HG03378 (cell line): ENCODE results near the gene NPIPA5.
"Not testable (repeated sequence)": the region's sequence is repeated elsewhere in the genome, so short reads cannot be mapped to it uniquely, and the experiment has no call there.

ENCODE experiments used
- ATAC-seq: cut with Tn5 transposase; IDR thresholded peaks from one replicate; pipeline ENCODE4 v1.9.1; 2021; ENCODE audit warnings: mild to moderate bottlenecking, moderate library complexity; ENCODE audit not compliant: unreplicated experiment

NPIPA5 gene

DNA sequence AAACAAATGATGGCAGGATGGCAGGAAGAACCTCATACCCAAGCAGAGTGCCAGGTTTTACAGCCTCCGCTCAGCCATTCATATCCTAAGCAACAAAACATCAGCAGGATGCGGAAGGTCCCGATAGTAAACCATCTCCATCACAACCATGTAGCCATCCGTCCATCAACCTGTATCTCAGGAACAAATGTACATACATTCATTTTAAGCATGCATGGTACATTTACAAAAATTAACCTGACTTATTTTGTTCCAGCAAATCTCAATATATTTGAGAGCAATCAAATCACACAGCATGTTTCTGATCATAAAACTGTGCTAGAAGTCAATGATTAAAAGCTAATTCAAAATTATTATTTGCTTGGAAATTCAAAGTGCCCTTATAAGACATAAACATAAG is at the start of gene NPIPA5:
Gene NPIPA5, minus strand, starts transcription at position 101 of the 400 bp plus-strand sequence. Its CDS starts 0 bp downstream, at position 101.
- not testable (repeated sequence) for ATAC-seq

- ATAC-seq: no peak
Observed at GRCh38 chr16:15427648-15428239, 49.6 kb upstream of the NPIPA5 start.

GRCh38 chr16:15426796-15427195 is 48.7 kb upstream of the NPIPA5 start:
- no peak for ATAC-seq

DNA sequence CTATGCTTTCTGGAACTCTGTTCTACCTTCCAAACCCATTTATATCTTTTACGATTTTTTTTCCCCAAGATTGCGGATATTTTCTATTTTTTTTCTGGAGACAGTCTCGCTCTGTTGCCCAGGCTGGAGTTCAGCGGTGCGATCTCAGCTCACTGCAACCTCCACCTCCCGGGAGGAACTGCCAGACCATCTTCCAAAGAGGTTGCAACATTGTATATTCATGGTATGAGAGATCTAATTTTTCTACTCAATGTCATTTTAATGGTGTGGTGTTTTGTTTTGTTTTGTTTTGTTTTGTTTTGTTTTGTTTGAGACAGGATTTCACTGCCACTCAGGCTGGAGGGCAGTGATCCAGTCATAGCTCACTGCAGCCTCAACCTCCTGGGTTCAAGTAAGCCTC is 47.8 kb upstream of the NPIPA5 start:
- ATAC-seq: no peak

GRCh38 chr16:15422222-15422621 is 44.1 kb upstream of the NPIPA5 start:
- ATAC-seq: no peak

DNA sequence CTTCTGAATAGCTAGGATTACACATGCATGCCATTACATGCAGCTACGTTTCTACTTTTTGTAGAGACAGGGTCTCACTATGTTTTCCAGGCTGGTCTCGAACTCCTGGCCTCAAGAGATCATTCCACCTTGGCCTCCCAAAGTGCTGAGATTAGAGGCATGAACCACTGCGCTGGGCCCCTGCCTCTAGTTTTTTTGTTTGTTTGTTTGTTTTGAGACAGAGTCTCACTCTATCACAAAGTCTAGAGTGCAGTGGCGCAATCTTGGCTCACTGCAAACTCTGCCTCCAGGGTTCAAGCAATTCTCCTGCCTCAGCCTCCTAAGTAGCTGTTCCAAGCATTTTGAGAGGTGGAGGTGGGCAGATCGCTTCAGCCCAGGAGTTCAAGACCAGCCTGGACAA is 43.6 kb upstream of the NPIPA5 start:
- not testable (repeated sequence) for ATAC-seq

DNA sequence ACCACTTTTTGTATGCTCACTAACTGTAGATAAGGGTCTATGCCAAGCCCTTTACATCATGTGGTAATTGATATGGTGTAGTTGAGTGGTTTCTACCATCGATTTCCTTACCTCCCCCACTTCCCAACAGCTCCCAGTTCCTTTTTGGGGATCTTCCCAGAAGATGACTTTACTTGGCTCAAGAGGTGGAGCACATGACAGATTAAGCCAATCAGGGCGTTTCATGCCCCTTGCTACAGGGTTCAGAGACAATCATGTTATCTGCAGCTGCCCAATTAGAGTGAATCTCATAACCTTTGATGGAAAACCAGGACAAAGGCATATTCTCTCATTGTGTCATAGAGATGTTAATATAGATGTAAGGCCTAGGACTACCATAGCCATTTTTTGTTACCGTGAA is 40.1 kb upstream of the NPIPA5 start:
- no peak for ATAC-seq

DNA sequence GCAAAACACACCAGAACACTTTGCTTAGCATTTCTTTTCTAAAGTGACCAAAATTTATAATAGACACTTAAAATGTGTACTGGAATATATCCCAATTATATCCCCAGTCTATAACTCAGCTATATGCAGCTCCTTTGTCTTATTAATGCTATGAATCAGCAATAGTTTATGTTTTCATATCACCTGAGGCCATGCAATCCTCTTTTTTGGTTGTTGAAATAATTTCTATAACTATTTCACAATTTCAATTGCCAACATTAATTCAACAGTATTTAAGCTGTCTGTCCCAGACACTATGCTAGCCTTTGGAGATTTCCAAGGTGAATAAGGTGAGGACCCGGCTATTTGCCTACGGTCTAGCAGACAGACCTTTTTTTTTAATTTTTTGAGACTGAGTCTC is 39.1 kb upstream of the NPIPA5 start:
- no peak for ATAC-seq

DNA sequence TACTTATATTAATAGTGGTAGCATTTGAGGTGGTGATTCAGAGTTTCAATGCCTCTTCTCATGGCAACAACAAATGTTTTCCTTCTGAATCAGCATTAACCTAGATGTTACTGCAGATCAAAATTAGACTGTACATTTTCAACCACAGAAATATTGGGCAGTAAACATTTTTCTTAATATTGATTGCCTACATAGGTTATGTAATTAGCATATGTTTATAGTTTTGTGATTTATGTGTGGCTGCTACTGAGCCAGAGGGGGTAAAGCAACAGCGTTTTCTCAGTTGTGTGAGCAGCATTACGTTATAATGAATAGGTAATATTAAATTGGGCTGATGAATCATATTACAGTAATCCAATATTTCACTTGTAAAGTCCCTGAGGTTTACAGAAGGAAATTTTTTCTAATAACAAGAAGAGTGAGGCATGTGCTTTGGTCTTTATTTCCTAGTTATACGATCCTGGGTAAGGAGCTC is 37.5 kb upstream of the NPIPA5 start:
- no peak for ATAC-seq

- not testable (repeated sequence) for ATAC-seq
Observed at GRCh38 chr16:15409476-15409875, 31.4 kb upstream of the NPIPA5 start.

- ATAC-seq: not testable (repeated sequence)
Observed at GRCh38 chr16:15407756-15408155, 29.7 kb upstream of the NPIPA5 start.

DNA sequence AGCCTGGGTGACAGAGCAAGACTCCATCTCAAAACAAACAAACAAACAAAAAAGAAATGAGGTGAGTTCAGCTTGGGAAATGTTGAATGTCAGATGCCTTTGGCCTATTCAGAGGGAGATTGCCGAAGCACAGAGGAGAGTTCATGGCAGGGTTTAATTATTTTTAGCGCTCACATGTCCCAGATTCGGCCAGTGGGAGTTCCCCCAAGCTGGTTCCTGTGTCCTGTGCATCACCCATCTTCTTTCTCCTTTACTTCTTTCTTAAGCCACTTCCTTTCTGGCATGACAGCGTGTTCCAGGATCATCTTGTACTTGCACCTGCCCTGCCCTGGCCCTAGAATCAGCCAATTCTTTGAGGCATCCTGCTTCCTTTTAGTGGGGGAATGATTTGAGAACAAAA is 26.7 kb upstream of the NPIPA5 start:
- ATAC-seq: no peak

GRCh38 chr16:15404091-15404490 is 26.0 kb upstream of the NPIPA5 start:
- ATAC-seq: not testable (repeated sequence)

GRCh38 chr16:15403392-15403995 is 25.4 kb upstream of the NPIPA5 start:
- ATAC-seq: no peak

GRCh38 chr16:15401972-15402371 is 23.9 kb upstream of the NPIPA5 start:
- no peak for ATAC-seq

DNA sequence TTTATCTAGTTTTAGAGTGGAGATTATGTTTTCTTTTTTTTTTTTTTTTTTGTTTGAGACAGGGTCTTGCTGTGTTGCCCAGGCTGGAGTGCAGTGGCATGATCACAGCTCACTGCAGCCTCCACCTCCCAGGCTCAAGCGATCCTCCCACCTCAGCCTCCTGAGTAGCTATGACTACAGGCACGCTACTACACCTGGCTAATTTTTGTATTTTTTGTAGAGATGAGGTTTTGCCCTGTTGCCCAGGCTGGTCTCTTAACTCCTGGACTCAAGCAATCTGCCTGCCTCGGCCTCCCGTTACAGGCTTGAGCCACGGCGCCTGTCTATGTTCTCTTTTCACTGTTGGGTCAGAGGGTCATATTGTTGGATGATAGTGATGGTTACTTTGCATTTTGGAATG is 22.2 kb upstream of the NPIPA5 start:
- not testable (repeated sequence) for ATAC-seq

DNA sequence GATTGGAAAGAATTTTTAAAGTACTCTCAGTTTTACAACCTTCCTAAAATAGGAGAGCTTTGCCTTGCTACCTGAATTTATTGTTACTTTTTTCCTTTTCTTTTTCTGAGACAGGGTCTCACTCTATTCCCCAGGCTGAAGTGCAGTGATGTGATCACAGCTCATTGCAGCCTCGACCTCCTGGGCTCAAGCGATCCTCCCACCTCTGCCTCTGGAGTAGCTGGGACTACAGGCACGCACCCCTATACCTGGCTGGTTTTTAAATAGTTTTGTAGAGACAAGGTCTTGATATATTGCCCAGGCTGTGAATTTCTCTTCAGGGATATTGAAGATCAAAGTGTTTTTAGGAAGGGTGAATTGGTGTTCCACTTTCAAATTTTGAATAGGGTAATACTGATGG is 21.2 kb upstream of the NPIPA5 start:
- ATAC-seq: no peak

DNA sequence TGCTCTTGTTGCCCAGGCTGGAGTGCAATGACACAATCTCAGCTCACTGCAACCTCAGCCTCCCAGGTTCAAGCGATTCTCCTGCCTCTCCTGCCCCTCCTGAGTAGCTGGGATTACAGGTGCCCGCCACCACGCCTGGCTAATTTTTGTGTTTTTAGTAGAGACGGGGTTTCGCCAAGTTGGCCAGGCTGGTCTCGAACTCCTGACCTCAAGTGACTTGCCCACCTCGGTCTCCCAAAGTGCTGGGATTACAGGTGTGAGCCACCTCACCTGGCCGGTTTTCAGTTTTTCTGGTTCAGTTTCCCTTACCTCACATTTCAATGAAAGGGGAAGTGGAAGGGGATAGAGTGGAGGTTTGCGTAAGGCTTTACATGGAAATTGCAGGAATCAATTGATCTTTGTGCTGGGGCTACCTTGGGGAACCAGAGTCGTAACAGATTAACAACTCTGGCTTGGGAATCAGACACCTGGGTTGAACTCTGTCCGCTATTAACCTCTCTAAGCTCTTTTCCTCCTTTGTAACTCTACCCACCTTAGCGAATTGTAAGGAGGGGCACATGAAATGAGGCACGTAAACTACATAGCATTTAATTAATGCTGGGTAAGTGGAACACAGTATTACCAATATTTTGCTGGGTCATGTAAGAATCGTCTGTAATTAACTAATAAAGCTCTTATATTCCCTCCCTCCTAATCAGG is 20.7 kb upstream of the NPIPA5 start:
- no peak for ATAC-seq

DNA sequence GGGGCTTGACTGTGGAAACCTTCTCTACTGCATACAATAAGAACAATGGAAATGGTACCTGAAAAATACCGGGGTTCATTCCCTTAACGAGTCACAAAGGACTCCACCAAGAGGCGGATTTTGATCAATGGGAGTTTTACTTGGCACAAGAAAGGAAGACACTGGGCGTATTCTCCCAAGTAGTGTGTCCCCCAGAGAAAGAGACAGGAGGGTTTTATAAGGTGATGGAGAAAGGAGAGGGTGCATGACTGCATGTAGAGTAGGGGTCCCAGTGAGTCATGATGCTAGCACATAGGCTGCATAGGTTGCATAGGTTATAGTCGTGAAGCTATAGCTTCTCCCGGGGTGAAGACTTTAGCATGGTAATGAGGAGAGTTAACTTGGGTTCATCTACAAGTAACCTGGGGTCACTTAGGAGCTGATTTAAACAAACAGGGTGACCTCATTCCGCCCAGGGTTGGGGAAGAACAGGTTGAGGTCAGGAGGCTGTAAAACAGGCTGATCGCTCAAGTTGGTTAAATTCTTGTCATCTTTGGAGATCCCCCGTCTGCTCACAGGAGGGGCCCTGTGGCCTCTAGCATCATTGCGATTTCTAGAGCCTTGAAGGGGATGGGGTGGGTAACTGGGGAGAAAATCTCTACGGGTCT is 19.0 kb upstream of the NPIPA5 start:
- no peak for ATAC-seq

DNA sequence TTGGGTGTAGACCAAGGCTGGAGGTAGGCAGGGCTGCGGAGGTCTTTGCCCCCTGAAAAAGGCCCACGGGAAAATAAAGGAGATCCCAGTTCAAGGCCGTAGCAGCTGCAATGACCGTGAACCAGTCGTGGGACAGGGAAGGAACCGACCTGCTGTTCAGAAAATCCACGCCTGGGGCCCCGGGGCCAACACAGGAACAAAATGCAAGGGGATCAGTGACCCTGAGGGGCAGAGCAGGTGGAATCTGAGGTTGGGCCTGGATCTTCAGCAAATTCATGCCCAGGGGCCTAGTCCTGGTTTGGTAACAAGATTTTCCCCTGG is 18.4 kb upstream of the NPIPA5 start:
- ATAC-seq: not testable (repeated sequence)

GRCh38 chr16:15395631-15396508 is 17.8 kb upstream of the NPIPA5 start, which contains the start of gene MPV17L:
MPV17L (plus strand) TSS chr16:15395754; CDS start chr16:15395898, 144 bp downstream.
- ATAC-seq: not testable (repeated sequence)
